K562 (cell line): ENCODE data around the gene CLCA2. TPM values are rescaled to one million over a fixed set of nuclear protein-coding genes. Genes with fewer than 3 reads are reported as not detected.

Source experiments
- DIDO1 ChIP-seq: fragments of 450-650 bp; IDR thresholded peaks from 2 replicates; pipeline ENCODE4 v1.6.1; 2016; ENCODE audit warnings: low read depth, missing biosample characterization, missing genetic modification characterization
- ETS2 ChIP-seq: IDR thresholded peaks from 2 replicates; pipeline ENCODE4 v1.6.1; 2016; ENCODE audit warnings: borderline replicate concordance, missing genetic modification characterization, mild to moderate bottlenecking, moderate library complexity, missing compliant biosample characterization; ENCODE audit not compliant: poor library complexity, severe bottlenecking
- GATA2 ChIP-seq: sonication (generic); formaldehyde crosslinking; IDR thresholded peaks from 2 replicates; pipeline ENCODE4 v1.4.0; 2020; ENCODE audit warnings: mild to moderate bottlenecking, missing genetic modification reagents
- HDAC6 ChIP-seq: IDR thresholded peaks from 2 replicates; pipeline ENCODE4 v1.6.1; 2012; ENCODE audit warnings: low read depth, mild to moderate bottlenecking, control low read depth, inconsistent platforms, low read length, moderate library complexity
- HOXB6 ChIP-seq: fragments of 250-450 bp; sonication (Bioruptor Pico); IDR thresholded peaks from 2 replicates; pipeline ENCODE4 v1.5.1; 2022; ENCODE audit warnings: mild to moderate bottlenecking, borderline replicate concordance
- MTA1 ChIP-seq: fragments of 450-650 bp; IDR thresholded peaks from 2 replicates; pipeline ENCODE4 v1.6.1; 2017; ENCODE audit warnings: borderline replicate concordance
- PHF21A ChIP-seq: fragments of 450-650 bp; IDR thresholded peaks from 2 replicates; pipeline ENCODE4 v1.6.1; 2017; ENCODE audit warnings: low read depth, borderline replicate concordance
- POLR2H ChIP-seq: IDR thresholded peaks from 2 replicates; pipeline ENCODE4 v1.6.1; 2016; ENCODE audit warnings: missing genetic modification characterization, low read depth, mild to moderate bottlenecking, control low read depth, missing compliant biosample characterization, moderate library complexity
- PTRF ChIP-seq: fragments of 450-650 bp; IDR thresholded peaks from 2 replicates; pipeline ENCODE4 v1.6.1; 2016; ENCODE audit warnings: mild to moderate bottlenecking, missing genetic modification characterization, missing compliant biosample characterization
- RAD51 ChIP-seq: fragments of 450-650 bp; IDR thresholded peaks from 2 replicates; pipeline ENCODE4 v1.7.1; 2016; ENCODE audit warnings: low read depth, mild to moderate bottlenecking, borderline replicate concordance
- TOE1 ChIP-seq, 2 experiments: fragments of 450-650 bp in 1 of 2; sonication (generic) in 1 of 2; formaldehyde crosslinking in 1 of 2; IDR thresholded peaks; 2 replicates each; pipeline versions ENCODE4 v1.7.1 to v1.8.0; 2016 to 2022; ENCODE audit warnings: borderline replicate concordance in 2 of 2, mild to moderate bottlenecking in 2 of 2, antibody characterized with exemption in 1 of 2, inconsistent platforms in 1 of 2, low read depth in 1 of 2, missing genetic modification reagents in 1 of 2, moderate library complexity in 1 of 2
- ZNF146 ChIP-seq: IDR thresholded peaks from one replicate; pipeline ENCODE4 v1.6.1; 2018; ENCODE audit warnings: missing compliant biosample characterization; ENCODE audit not compliant: unreplicated experiment
- ZNF347 ChIP-seq: fragments of 450-650 bp; formaldehyde crosslinking; IDR thresholded peaks from 2 replicates; pipeline ENCODE4 v1.4.0; 2020; ENCODE audit warnings: low read depth, mild to moderate bottlenecking, moderate library complexity
- ZNF778 ChIP-seq: fragments of 450-650 bp; formaldehyde crosslinking; IDR thresholded peaks from 2 replicates; pipeline ENCODE4 v1.4.0; 2020; ENCODE audit warnings: mild to moderate bottlenecking, moderate library complexity
- polyA plus RNA-seq, 8 experiments: library from polyadenylated mRNA; depleted of rRNA in 4 of 8; stranded (reverse) in 5 of 8; unstranded in 3 of 8; fragments of >200 nt; fragmentation: Nextera tagmentation in 2 of 8; fragmentation: Illumina TruSeq in 1 of 8; extraction: Ambion mirVana in 2 of 8; extraction: Trizol in 1 of 8; gene quantifications; 2 replicates each; pipeline versions ENCODE4 v1.2.1 to v1.2.3, GENCODE V29; 2011 to 2014; ENCODE audit warnings: inconsistent platforms in 1 of 8, missing spikeins in 1 of 8
- total RNA-seq, 7 experiments: library from RNA; depleted of rRNA in 6 of 7; stranded (reverse); fragments of >200 nt in 6 of 7; fragmentation: Illumina TruSeq in 2 of 7; extraction: Trizol in 2 of 7; gene quantifications; 2 replicates each; pipeline versions ENCODE4 v1.2.1 to v1.2.3, GENCODE V29; 2011 to 2021; ENCODE audit warnings: low replicate concordance in 1 of 7
- TF ChIP-seq, protein P1 (sequence below): fragments of 150-350 bp; IDR thresholded peaks from 2 replicates; pipeline ENCODE4 v1.6.1; 2014; ENCODE audit warnings: low read depth, mild to moderate bottlenecking, low read length, borderline replicate concordance
- TF ChIP-seq, protein P2 (sequence below): IDR thresholded peaks from 2 replicates; pipeline ENCODE4 v1.6.1; 2016; ENCODE audit warnings: missing genetic modification characterization, missing compliant biosample characterization
- TF ChIP-seq, protein P3 (sequence below): fragments of 250-450 bp; sonication (Bioruptor Pico); IDR thresholded peaks from 2 replicates; pipeline ENCODE4 v1.5.1; 2021; ENCODE audit warnings: mild to moderate bottlenecking
- TF ChIP-seq, protein P4 (sequence below): fragments of 250-450 bp; sonication (Bioruptor Pico); IDR thresholded peaks from 2 replicates; pipeline ENCODE4 v1.8.0; 2022; ENCODE audit warnings: moderate library complexity, mild to moderate bottlenecking, inconsistent platforms
- TF ChIP-seq, protein P5 (sequence below): sonication (generic); formaldehyde crosslinking; IDR thresholded peaks from 2 replicates; pipeline ENCODE4 v1.8.0; 2022; ENCODE audit warnings: mild to moderate bottlenecking, missing genetic modification reagents

Gene CLCA2
- total and polyA plus RNA-seq, 9 of the 15 experiments (the other 6 are each of a cell fraction or from before 2014, with no cell fraction given) = 0.03 TPM; not detected in 8

DNA sequence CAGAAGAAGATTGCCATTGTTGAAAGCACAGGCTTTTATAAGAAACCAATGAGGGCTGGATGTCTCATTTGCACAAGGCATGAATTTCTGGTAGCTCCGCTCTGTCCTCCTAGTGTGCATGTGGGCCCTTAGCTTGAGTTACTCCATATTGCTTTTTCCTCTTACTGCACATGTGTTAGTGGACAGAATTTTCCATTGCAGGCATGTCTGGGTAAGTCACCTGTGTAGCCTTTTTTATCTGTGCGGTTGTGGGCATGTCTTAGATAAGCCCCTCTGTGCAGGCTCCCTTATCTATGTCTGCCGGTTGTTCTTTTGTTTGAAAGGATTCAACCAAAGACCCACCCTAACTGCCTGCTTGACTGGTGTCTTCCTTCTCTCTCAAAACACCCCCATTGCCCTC is 37.5 kb downstream of the CLCA2 start (continued):
- TF ChIP-seq, protein P1, sequence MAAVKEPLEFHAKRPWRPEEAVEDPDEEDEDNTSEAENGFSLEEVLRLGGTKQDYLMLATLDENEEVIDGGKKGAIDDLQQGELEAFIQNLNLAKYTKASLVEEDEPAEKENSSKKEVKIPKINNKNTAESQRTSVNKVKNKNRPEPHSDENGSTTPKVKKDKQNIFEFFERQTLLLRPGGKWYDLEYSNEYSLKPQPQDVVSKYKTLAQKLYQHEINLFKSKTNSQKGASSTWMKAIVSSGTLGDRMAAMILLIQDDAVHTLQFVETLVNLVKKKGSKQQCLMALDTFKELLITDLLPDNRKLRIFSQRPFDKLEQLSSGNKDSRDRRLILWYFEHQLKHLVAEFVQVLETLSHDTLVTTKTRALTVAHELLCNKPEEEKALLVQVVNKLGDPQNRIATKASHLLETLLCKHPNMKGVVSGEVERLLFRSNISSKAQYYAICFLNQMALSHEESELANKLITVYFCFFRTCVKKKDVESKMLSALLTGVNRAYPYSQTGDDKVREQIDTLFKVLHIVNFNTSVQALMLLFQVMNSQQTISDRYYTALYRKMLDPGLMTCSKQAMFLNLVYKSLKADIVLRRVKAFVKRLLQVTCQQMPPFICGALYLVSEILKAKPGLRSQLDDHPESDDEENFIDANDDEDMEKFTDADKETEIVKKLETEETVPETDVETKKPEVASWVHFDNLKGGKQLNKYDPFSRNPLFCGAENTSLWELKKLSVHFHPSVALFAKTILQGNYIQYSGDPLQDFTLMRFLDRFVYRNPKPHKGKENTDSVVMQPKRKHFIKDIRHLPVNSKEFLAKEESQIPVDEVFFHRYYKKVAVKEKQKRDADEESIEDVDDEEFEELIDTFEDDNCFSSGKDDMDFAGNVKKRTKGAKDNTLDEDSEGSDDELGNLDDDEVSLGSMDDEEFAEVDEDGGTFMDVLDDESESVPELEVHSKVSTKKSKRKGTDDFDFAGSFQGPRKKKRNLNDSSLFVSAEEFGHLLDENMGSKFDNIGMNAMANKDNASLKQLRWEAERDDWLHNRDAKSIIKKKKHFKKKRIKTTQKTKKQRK = no peak
- TF ChIP-seq HDAC6 (no peak), PHF21A (peak; percentile 36; the same call in 1 of the 2 replicates), ZNF146 (CRISPR knock-in tag) (no peak), ETS2 (tag) (peak; percentile 94), ZNF347 (CRISPR knock-in tag) (peak; percentile 81; the same call in 1 of the 2 replicates), RAD51 (no peak), HOXB6 (peak; percentile 85), GATA2 (peak; percentile 61; the same call in 1 of the 2 replicates), ZNF778 (CRISPR knock-in tag) (no peak), POLR2H (tag) (no peak), PTRF (tag) (peak; percentile 98), MTA1 (peak; percentile 64), DIDO1 (tag) (peak; percentile 87), TOE1 (IDR thresholded peaks at IDR 0.05; ENCODE audit: borderline replicate concordance) (no peak), TOE1 (CRISPR knock-in tag; IDR thresholded peaks at IDR 0.05; ENCODE audit: borderline replicate concordance, low read depth) (no peak)
- TF ChIP-seq, protein P2, sequence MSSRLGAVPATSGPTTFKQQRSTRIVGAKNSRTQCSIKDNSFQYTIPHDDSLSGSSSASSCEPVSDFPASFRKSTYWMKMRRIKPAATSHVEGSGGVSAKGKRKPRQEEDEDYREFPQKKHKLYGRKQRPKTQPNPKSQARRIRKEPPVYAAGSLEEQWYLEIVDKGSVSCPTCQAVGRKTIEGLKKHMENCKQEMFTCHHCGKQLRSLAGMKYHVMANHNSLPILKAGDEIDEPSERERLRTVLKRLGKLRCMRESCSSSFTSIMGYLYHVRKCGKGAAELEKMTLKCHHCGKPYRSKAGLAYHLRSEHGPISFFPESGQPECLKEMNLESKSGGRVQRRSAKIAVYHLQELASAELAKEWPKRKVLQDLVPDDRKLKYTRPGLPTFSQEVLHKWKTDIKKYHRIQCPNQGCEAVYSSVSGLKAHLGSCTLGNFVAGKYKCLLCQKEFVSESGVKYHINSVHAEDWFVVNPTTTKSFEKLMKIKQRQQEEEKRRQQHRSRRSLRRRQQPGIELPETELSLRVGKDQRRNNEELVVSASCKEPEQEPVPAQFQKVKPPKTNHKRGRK (tag) = no peak
- TF ChIP-seq, protein P3, sequence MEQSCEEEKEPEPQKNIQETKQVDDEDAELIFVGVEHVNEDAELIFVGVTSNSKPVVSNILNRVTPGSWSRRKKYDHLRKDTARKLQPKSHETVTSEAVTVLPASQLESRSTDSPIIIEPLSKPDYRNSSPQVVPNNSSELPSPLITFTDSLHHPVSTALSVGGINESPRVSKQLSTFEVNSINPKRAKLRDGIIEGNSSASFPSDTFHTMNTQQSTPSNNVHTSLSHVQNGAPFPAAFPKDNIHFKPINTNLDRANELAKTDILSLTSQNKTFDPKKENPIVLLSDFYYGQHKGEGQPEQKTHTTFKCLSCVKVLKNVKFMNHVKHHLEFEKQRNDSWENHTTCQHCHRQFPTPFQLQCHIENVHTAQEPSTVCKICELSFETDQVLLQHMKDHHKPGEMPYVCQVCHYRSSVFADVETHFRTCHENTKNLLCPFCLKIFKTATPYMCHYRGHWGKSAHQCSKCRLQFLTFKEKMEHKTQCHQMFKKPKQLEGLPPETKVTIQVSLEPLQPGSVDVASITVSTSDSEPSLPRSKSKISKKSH (CRISPR knock-in tag) = peak; percentile 92; the same call in 1 of the 2 replicates
- TF ChIP-seq, protein P4, sequence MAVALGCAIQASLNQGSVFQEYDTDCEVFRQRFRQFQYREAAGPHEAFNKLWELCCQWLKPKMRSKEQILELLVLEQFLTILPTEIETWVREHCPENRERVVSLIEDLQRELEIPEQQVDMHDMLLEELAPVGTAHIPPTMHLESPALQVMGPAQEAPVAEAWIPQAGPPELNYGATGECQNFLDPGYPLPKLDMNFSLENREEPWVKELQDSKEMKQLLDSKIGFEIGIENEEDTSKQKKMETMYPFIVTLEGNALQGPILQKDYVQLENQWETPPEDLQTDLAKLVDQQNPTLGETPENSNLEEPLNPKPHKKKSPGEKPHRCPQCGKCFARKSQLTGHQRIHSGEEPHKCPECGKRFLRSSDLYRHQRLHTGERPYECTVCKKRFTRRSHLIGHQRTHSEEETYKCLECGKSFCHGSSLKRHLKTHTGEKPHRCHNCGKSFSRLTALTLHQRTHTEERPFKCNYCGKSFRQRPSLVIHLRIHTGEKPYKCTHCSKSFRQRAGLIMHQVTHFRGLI (CRISPR knock-in tag) = peak; percentile 97
- TF ChIP-seq, protein P5, sequence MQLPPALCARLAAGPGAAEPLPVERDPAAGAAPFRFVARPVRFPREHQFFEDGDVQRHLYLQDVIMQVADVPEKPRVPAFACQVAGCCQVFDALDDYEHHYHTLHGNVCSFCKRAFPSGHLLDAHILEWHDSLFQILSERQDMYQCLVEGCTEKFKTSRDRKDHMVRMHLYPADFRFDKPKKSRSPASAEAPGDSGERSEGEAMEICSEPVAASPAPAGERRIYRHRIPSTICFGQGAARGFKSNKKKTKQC (CRISPR knock-in tag) = no peak
